ENCODE measurements around the gene DPP10.

DNA sequence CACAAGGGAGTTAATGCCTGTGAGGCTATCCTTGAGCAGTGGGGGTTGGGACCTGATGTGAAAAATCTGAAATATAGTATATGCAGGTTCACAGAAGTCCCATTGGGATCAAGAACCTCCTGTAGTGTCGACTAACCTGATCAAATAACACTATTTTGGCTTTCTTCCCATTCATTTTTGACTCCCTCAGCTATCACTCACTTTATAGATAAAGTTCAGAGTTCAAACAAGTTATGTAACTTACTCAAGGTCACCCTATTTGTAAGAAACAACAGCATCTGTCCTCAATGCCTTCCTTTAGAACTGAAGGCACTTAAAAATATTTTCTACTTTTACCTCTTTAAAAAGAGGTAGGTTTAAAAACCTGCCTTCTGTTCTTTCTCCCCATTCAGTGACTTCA lies 341.6 kb downstream of the DPP10 start:
- no peak for TF ChIP-seq CEBPB (IDR thresholded peaks at IDR 0.05)
- TF ChIP-seq, protein P1, sequence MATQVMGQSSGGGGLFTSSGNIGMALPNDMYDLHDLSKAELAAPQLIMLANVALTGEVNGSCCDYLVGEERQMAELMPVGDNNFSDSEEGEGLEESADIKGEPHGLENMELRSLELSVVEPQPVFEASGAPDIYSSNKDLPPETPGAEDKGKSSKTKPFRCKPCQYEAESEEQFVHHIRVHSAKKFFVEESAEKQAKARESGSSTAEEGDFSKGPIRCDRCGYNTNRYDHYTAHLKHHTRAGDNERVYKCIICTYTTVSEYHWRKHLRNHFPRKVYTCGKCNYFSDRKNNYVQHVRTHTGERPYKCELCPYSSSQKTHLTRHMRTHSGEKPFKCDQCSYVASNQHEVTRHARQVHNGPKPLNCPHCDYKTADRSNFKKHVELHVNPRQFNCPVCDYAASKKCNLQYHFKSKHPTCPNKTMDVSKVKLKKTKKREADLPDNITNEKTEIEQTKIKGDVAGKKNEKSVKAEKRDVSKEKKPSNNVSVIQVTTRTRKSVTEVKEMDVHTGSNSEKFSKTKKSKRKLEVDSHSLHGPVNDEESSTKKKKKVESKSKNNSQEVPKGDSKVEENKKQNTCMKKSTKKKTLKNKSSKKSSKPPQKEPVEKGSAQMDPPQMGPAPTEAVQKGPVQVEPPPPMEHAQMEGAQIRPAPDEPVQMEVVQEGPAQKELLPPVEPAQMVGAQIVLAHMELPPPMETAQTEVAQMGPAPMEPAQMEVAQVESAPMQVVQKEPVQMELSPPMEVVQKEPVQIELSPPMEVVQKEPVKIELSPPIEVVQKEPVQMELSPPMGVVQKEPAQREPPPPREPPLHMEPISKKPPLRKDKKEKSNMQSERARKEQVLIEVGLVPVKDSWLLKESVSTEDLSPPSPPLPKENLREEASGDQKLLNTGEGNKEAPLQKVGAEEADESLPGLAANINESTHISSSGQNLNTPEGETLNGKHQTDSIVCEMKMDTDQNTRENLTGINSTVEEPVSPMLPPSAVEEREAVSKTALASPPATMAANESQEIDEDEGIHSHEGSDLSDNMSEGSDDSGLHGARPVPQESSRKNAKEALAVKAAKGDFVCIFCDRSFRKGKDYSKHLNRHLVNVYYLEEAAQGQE (IDR thresholded peaks at IDR 0.05; ENCODE audit: low read depth) = no peak

Data from Ishikawa (cell line).